Measurements from ENCODE around the gene ANXA2. TPM values are rescaled to one million over a fixed set of nuclear protein-coding genes. Genes with fewer than 3 reads are reported as not detected.
A peak's percentile ranks its signal among the peaks of the same experiment; 100 is the strongest.

Gene ANXA2
- total RNA-seq, 1 experiment from 2014 or later, result 656 TPM

DNA sequence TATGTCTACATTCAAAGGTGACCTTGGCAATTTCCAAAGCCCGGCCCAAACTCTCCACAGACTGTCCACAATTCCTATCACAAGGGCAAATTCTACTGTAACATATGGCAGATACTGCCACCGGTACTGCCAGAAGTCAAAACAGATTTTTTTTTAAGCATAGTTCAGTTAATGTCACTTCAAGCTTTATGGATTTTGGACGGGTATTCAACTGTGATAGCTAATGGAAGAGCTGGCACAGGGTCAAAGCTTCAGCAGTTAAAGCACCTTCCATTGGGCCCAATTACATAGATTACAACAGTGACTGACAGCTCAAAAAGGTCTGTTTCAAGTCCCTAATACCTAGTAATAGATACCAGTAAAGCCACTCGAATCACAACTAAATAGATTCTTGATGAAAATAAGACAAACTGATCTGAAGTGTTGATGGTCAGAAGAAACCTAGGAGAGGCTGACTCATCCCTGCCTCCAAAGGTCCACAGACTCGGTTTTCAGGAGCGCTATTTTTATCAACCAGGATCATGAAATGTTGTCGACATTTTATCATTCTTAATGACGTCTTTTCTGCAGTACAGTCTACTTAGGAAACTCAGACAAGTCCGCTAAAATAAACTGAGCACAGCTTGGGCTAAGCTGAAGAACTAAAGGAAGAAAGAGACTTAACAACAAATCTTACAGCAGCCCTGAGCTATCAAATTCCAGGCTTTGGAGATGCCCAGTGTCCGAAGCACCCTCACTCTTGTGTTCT lies 38.7 kb downstream of the ANXA2 start:
- peaks cover 21% of the 10 kb centered on the region for H3K36me3 ChIP-seq (replicated peaks; ENCODE audit: control insufficient read depth, insufficient read depth, low read length)

DNA sequence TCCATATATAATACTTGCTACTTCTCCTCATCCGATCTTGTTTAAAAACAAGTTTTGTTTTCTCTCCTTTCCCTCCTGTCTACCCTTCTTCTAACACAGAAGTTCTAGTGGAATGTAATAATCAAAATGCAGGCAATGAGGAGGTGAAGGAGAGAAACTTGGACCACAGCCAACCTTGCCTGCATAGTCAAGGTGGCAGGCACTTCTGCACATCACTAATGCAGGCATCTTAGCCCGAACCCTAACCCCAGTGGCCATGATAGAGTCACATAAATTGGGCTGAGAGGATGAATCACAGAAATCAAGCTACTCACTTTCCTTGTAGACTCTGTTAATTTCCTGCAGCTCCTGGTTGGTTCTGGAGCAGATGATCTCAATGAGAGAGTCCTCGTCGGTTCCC lies 41.0 kb downstream of the ANXA2 start:
- H3K36me3 ChIP-seq (replicated peaks; ENCODE audit: control insufficient read depth, insufficient read depth, low read length), result peaks cover 28% of the 10 kb centered on the region

More for the DNA sequence above, 38.7 kb downstream of the ANXA2 start:
- no peak for DNase-seq
- H3K27me3 ChIP-seq (ENCODE audit: control insufficient read depth, insufficient read depth, low read length), result no peaks in the 10 kb centered on the region
- H3K4me3 ChIP-seq (ENCODE audit: insufficient read depth, low read depth, low read length), result no peak overlapping the region

GRCh38 chr15:60355148-60355857 lies 42.5 kb downstream of the ANXA2 start:
- DNase-seq, result no peak
- peaks cover 37% of the 10 kb centered on the region for H3K36me3 ChIP-seq (replicated peaks; ENCODE audit: control insufficient read depth, insufficient read depth, low read length)
- H3K27me3 ChIP-seq (ENCODE audit: control insufficient read depth, insufficient read depth, low read length), result no peaks in the 10 kb centered on the region
- no peak overlapping the region for H3K4me3 ChIP-seq (ENCODE audit: insufficient read depth, low read depth, low read length)

More for the DNA sequence above, 41.0 kb downstream of the ANXA2 start:
- no peaks in the 10 kb centered on the region for H3K27me3 ChIP-seq (ENCODE audit: control insufficient read depth, insufficient read depth, low read length)
- DNase-seq, result no peak
- H3K4me3 ChIP-seq (ENCODE audit: insufficient read depth, low read depth, low read length), result no peak overlapping the region

DNA sequence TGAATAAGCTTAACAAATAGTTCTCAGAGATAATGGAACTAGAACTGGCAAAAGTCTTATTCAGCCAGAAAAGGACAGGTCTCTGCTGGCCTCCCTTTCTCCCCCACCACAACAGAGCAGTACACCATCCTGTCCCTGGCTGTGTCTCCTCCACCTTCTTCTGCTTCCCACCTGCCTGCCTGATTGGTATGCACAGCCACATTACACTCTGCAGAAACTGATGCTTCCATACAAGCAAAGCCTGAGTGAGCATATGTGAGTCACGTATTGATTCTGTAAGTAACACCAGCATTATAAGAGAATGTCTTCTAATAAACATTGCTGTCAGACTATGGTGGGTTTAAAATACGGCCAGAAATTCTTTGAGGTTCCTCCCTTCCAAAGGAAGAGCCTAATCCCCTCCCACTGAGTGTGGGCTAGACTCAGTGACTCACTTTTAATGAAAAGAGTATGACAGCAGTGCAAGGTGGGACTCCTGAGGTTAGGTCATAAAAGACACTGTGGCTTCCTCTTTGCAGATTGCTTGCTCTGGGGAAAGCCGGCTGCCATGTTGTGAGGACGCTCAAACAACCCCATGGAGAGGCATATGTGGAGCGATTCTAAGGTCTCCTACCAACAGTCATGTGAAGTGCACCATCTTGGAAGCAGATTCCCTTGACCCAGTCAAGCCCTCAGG lies 44.4 kb downstream of the ANXA2 start:
- Histone ChIP-seq H3K27me3 (ENCODE audit: control insufficient read depth, insufficient read depth, low read length) (no peaks in the 10 kb centered on the region), H3K36me3 (replicated peaks; ENCODE audit: control insufficient read depth, insufficient read depth, low read length) (peaks cover 32% of the 10 kb centered on the region), H3K4me3 (ENCODE audit: insufficient read depth, low read depth, low read length) (no peak overlapping the region)
- DNase-seq, result no peak

DNA sequence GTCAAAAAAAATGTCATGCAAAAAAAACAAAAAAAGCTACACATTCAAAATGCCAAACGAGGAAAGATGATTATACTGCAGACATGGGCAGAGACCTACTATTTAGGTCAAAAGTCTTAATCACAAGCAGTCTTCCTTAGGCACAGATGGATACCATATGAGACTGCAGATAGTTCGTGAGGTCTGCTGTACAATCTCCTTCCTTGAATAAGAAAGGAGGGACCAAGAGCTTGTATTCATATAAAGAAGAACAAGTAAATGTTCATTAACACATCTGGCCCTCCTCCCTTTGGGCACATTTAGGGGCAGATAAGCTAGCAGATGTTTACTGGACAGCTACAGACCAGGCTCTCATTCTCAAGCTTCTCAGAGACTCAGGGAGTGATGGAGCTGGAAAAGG lies 45.3 kb downstream of the ANXA2 start:
- DNase-seq, result no peak
- peaks cover 37% of the 10 kb centered on the region for H3K36me3 ChIP-seq (replicated peaks; ENCODE audit: control insufficient read depth, insufficient read depth, low read length)
- no peak overlapping the region for H3K4me3 ChIP-seq (ENCODE audit: insufficient read depth, low read depth, low read length)
- no peaks in the 10 kb centered on the region for H3K27me3 ChIP-seq (ENCODE audit: control insufficient read depth, insufficient read depth, low read length)

- no peak overlapping the region for H3K4me3 ChIP-seq (ENCODE audit: insufficient read depth, low read depth, low read length)
- no peaks in the 10 kb centered on the region for H3K27me3 ChIP-seq (ENCODE audit: control insufficient read depth, insufficient read depth, low read length)
- no peak for DNase-seq
- peaks cover 33% of the 10 kb centered on the region for H3K36me3 ChIP-seq (replicated peaks; ENCODE audit: control insufficient read depth, insufficient read depth, low read length)
Measured at GRCh38 chr15:60351066-60351465, 46.7 kb downstream of the ANXA2 start.

- no peak for DNase-seq
- Histone ChIP-seq H3K27me3 (ENCODE audit: control insufficient read depth, insufficient read depth, low read length) (no peaks in the 10 kb centered on the region), H3K4me3 (ENCODE audit: insufficient read depth, low read depth, low read length) (no peak overlapping the region), H3K36me3 (replicated peaks; ENCODE audit: control insufficient read depth, insufficient read depth, low read length) (peaks cover 29% of the 10 kb centered on the region)
Measured at GRCh38 chr15:60350108-60350507, 47.7 kb downstream of the ANXA2 start.

- Histone ChIP-seq H3K36me3 (replicated peaks; ENCODE audit: control insufficient read depth, insufficient read depth, low read length) (peaks cover 26% of the 10 kb centered on the region), H3K4me3 (ENCODE audit: insufficient read depth, low read depth, low read length) (no peak overlapping the region), H3K27me3 (ENCODE audit: control insufficient read depth, insufficient read depth, low read length) (no peaks in the 10 kb centered on the region)
- no peak for DNase-seq
Measured at GRCh38 chr15:60349589-60349988, 48.2 kb downstream of the ANXA2 start.

- peaks cover 20% of the 10 kb centered on the region for H3K36me3 ChIP-seq (replicated peaks; ENCODE audit: control insufficient read depth, insufficient read depth, low read length)
- no peaks in the 10 kb centered on the region for H3K27me3 ChIP-seq (ENCODE audit: control insufficient read depth, insufficient read depth, low read length)
- H3K4me3 ChIP-seq (ENCODE audit: insufficient read depth, low read depth, low read length), result no peak overlapping the region
- peak; percentile 38 for DNase-seq
Measured at GRCh38 chr15:60347480-60348049, 50.2 kb downstream of the ANXA2 start.

GRCh38 chr15:60346653-60347052 lies 51.1 kb downstream of the ANXA2 start:
- peaks cover 15% of the 10 kb centered on the region for H3K36me3 ChIP-seq (replicated peaks; ENCODE audit: control insufficient read depth, insufficient read depth, low read length)
- no peaks in the 10 kb centered on the region for H3K27me3 ChIP-seq (ENCODE audit: control insufficient read depth, insufficient read depth, low read length)
- DNase-seq, result no peak
- H3K4me3 ChIP-seq (ENCODE audit: insufficient read depth, low read depth, low read length), result no peak overlapping the region

DNA sequence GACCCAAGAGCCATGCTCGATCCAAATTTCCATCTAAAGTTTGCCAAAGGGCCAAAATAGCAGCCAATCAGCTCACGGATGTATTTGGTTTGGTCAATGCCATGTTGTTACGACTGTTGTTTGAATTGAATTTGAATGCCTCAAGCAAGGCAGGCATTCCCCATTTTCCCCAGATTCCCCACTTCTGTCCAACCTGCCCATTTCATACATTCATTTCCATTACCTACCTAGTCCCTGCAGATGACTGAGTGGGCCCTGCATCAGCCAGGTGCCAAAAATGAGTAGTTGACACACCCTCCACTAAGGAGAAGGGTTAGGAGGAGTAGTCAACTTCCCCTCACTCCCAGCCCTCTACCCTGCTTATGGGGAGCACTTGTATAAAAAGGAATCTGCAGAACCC lies 51.7 kb downstream of the ANXA2 start:
- H3K36me3 ChIP-seq (replicated peaks; ENCODE audit: control insufficient read depth, insufficient read depth, low read length), result peaks cover 11% of the 10 kb centered on the region
- no peak overlapping the region for H3K4me3 ChIP-seq (ENCODE audit: insufficient read depth, low read depth, low read length)
- no peaks in the 10 kb centered on the region for H3K27me3 ChIP-seq (ENCODE audit: control insufficient read depth, insufficient read depth, low read length)
- no peak for DNase-seq

DNA sequence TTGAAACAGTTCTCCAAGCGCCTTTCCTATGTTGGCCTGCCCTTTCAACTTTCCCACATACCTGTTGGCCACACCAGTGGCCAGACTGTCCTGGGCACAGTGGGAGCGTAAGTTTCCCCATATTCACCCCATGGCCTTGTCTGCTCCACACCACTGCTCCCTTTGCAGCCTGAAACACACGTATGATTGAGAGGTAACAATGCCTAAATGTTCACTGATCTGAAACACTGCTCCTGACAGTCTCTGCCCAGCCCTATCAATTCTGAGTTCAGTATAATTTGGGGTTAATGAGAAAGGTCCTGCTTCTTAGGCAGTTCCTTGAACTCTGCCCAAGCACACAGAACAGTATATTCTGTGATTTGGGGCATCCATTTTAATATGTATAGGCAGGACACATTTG lies 52.2 kb downstream of the ANXA2 start:
- Histone ChIP-seq H3K27me3 (ENCODE audit: control insufficient read depth, insufficient read depth, low read length) (no peaks in the 10 kb centered on the region), H3K4me3 (ENCODE audit: insufficient read depth, low read depth, low read length) (no peak overlapping the region), H3K36me3 (replicated peaks; ENCODE audit: control insufficient read depth, insufficient read depth, low read length) (peaks cover 7% of the 10 kb centered on the region)
- no peak for DNase-seq

DNA sequence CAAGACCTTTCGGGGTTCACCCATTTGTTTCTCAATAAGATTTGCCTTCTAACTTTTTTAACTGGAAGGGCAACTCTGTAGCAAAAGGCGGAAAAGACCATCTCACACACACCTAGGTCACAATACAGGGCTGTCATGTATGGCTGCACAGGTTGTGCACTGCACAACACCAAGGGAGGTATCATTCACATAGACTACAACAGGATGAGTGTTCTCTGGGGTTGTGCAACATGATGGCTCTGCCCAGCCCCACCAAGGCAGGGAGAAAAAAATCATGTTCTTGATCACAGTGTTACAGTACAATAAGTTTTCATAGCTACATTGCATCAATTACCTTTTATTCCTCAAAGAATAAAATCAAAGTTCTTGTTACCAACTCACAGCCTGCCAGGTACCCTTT lies 52.8 kb downstream of the ANXA2 start:
- H3K36me3 ChIP-seq (replicated peaks; ENCODE audit: control insufficient read depth, insufficient read depth, low read length), result peaks cover 6% of the 10 kb centered on the region
- DNase-seq, result no peak
- H3K4me3 ChIP-seq (ENCODE audit: insufficient read depth, low read depth, low read length), result no peak overlapping the region
- H3K27me3 ChIP-seq (ENCODE audit: control insufficient read depth, insufficient read depth, low read length), result no peaks in the 10 kb centered on the region

GRCh38 chr15:60344461-60344860 lies 53.3 kb downstream of the ANXA2 start:
- no peak overlapping the region for H3K4me3 ChIP-seq (ENCODE audit: insufficient read depth, low read depth, low read length)
- peaks cover 6% of the 10 kb centered on the region for H3K36me3 ChIP-seq (replicated peaks; ENCODE audit: control insufficient read depth, insufficient read depth, low read length)
- DNase-seq, result no peak
- no peaks in the 10 kb centered on the region for H3K27me3 ChIP-seq (ENCODE audit: control insufficient read depth, insufficient read depth, low read length)

All from H7 (cell line).